NCI-H1930 (cell line): ENCODE data around the gene PPP2R2B.

Experiments used
- DNase-seq, 2 experiments: peaks; one replicate each; lab custom pipeline; 2025; lab: John Stamatoyannopoulos, UW

The PPP2R2B gene

GRCh38 chr5:146827901-146828300, 50.7 kb downstream of the PPP2R2B start:
- DNase-seq: no peak

DNA sequence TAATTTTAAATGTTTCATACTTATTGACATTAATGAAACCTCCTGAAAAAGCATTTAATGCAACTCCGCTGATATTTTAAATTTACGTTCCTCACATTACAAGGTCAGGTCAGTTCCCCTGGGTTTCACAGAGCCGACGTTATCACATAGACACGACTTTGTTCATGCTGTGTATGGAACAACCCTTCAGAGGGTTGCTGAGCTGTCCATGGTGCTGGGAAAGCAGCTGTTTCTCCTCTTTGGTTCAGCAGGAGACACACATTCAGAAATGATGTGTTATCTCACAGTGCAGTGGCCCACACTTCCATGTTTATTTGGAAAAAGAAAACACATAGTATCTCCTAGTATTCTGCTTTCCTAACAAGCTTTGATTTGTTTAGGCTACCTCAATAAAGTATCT, 53.5 kb downstream of the PPP2R2B start:
- DNase-seq: no peak

GRCh38 chr5:146821732-146822131, 56.8 kb downstream of the PPP2R2B start:
- DNase-seq: no peak

- DNase-seq: no peak
Measured at GRCh38 chr5:146820987-146821386, 57.6 kb downstream of the PPP2R2B start.

DNA sequence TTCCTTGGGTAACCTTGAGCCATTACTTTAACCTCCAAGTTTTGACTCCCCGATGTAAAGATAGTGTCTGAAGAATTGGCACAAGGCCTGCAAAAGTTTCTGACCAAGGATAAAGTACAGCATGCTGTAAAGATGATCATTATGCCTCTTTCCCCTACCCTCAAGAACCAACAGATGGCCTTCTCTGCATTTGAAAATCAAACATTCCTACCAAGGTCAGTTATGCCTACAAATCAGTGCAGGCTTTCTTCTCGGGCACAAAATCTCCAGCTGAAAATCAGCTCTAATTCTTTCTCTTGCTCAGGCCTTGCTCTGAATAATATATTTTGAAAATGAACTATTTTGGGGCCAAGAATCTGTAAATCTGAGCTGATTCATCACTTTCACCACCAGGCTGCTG, 59.7 kb downstream of the PPP2R2B start:
- DNase-seq: no peak

GRCh38 chr5:146817973-146818372, 60.6 kb downstream of the PPP2R2B start:
- no peak for DNase-seq

DNA sequence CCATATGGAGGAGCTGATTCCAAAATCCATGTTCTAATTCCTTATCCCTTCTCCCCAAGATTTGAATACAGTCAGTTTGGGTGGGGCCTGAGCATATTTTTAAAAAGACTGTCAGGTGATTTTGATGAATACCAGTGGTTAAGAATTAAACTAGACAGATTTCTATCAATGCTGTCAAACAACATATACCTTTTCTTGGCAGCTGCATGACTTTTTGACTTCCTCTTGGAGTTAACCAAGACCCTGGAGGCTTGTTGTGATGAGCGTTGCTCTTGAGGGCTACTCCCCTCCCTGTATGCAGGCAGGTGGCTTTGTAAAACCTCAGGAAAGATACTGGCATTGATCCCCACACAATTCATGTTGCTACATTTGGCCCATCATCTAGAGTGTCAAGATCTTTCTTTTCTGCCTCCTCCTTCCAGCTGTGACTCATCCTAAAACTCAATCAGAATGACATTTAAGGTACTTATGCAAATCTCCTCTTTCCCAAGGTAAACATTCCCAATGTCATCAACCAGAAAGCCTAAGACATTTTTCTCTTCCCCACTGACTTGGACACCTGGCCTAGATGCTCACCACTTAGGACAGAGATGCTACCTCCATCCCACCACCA, 61.7 kb downstream of the PPP2R2B start:
- no peak for DNase-seq

DNA sequence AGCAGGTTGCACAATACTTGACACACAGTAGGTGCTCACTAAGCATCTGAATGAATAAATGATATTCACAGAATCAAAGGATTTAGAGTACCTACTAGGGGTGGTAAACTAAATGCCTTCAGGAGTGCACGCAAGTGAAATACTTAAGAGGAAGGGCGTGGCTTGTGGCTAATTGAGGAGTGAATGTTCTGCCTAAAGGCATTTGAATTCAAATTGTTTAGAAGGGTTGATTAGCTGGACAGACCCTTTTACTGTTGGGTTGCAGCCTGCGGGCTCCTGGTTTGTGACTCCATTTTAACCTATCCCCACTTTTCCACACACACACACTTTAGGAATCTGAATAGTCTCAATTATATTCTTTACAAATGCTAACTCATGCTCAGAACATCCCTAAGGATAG, 63.1 kb downstream of the PPP2R2B start:
- DNase-seq: no peak

DNA sequence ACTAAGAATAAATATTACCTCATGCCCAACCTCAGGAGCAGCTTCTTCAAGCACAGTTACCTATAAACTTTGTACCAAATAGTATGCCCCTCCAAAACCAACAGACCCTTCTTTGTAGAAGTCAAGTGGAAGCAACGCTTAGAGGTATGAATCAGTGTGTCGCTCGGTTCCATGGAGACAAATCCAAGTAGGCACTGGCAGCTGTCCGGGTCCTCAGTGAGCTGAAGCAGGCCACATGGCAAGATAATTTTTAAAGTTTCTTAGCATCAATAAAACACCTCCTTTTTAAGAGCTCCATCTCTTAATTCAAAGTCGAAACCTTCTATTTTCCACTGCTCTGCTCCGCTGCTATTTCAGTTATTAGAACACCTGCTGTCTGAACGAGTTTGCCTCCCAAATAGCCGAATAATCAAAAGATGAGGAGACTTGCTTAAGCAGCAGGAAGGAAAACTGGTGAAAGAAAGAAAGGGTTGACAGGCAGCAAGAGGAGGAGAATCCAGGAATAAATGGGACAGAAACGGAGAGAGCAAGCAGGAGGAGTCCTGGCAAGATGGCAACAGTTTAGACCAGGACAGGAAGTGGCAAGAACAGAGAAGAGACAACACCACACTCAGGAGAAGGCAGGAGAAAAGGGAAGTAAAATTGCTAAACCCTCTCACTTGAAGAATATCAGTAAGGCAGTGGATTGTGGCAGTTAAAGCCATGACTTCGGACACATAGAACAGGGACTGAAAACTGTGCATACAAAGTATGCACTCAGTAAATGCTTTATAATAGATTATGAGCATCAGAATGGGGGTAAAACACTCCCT, 65.0 kb downstream of the PPP2R2B start:
- DNase-seq: no peak

DNA sequence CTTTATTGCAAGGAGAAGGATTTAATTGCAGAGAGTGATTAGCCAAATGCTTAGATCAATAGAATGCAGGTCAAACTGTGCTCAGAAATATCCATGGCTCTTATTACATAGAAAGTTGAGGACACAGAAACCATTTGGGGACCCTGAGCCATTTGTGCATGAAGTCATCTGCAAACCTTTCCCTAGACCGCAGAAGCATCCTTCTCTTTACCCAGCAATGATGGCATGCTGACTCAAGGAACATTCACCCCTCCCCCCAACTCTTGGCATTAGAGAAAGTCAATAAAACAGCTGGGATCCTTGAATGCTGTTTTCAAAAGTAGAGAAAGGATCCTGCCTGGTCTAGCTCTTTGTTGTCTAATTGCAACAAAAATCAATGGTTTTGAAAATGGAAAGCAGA, 73.5 kb downstream of the PPP2R2B start:
- no peak for DNase-seq

DNA sequence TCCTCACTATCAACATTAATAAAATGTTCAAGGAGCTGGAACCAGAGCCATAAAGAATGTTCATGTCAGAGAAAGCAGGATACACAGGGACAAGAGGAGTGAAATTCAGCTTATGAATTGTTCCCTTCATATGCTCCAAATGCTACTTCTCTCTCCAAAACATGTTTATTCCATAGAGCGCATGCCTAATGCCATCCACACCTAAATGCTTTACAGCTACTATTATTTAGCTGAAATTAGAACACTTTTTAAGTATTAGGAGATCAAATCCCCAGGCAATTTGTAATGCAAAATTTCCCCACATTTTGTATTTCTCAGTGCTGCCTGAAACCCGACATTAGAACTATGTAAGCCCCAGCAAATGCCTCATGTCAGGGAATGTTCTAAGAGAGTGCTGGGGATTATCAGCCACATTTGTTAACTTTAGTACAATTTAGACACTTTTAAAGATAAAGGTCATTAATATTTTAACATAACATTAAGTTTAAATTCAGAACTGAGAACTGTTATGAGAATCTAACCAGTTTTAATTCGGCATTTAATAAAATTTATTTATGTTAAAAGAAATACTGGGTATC, 75.5 kb downstream of the PPP2R2B start:
- DNase-seq: no peak

- no peak for DNase-seq
Measured at GRCh38 chr5:146799671-146800070, 78.9 kb downstream of the PPP2R2B start.

- DNase-seq: no peak
Measured at GRCh38 chr5:146799231-146799630, 79.3 kb downstream of the PPP2R2B start.

DNA sequence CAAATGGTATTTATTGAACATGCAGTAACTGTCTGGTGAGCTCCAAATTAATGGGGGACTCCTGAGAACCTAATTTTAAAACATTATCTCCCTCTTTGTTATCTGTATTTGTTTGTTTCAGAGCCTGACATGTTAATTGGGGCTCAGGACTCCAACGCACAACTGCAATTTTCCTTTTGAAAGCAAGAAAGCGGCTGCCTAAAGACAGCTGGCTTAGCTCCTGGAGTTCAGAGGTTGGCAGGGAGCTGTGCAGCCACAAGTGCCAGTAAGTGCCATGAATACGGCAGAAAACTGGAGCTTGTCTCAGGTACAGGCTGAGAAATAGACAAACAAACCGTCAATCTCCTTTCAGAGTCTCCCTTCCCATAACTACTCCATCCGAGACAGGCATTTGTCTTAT, 80.9 kb downstream of the PPP2R2B start:
- peak; percentile 17 to 21 for DNase-seq

- DNase-seq: no peak
Measured at GRCh38 chr5:146796911-146797310, 81.6 kb downstream of the PPP2R2B start.

- DNase-seq: no peak
Measured at GRCh38 chr5:146796144-146796543, 82.4 kb downstream of the PPP2R2B start.

GRCh38 chr5:146794326-146795029, 84.1 kb downstream of the PPP2R2B start:
- no peak for DNase-seq

DNA sequence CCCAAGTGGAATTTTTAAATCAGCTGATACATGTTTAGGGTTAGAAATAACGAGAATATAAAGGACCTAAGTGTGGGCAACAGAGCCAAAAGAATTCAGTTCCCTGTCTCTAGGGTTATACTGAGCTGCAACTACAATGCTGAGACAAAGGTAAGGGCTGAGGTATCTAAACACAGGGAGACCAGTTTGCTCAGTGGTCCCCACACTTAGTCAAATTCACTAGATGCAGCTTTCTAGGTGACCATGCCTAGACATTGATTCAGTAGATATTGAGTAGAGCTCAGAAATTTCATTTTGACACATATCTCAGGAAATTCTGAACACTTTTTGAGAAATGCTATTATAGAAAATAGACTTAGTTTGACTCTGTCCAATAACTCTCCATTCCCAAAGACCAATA, 84.8 kb downstream of the PPP2R2B start:
- no peak for DNase-seq

- DNase-seq: no peak
Measured at GRCh38 chr5:146791471-146791870, 87.1 kb downstream of the PPP2R2B start.

- DNase-seq: no peak
Measured at GRCh38 chr5:146789712-146790653, 88.6 kb downstream of the PPP2R2B start.

DNA sequence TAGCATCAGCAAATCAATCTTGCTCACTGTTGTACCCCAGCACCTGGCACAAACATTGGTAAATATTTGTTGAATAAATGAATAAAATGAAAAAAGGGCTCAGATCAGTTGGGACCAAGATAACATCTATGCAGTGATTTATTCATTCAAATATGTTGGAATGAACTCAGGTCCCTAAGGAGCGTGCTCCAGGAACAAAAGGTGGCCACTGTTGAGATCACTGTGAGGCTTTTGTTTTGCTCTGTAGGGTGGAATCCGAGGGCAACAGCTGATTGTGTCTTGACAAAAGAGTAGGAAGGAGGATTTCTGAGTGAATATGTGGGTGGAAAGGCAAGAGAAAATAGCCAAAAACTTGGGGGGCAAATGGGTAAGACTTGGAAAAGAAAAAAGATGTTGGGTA, 89.7 kb downstream of the PPP2R2B start:
- no peak for DNase-seq

DNA sequence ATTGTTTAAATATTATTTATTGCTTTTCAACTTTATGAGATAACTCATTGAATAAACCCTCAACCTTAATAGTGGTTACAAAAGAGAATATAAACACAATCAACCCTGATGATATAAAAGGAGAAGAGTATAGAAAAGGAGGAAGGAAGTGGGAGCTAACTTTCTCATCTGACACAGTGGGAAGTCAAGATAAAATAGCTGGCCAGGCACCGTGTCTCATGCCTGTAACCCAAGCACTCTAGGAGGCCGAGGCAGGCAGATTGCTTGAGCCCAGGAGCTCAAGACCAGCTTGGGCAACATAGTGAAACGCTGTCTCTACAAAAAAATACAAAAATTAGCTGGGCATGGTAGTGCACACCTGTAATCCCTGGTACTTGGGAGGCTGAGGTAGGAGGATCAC, 93.5 kb downstream of the PPP2R2B start:
- no peak for DNase-seq
